H1 (cell line): ENCODE results near the gene MLYCD. TPM values are rescaled to one million over a fixed set of nuclear protein-coding genes. Genes with fewer than 3 reads are reported as not detected.

Source experiments
- CHD2 ChIP-seq: IDR thresholded peaks from 2 replicates; pipeline ENCODE4 v1.6.1; 2012; ENCODE audit warnings: low read length, improper control_type of control experiment
- CHD7 ChIP-seq: fragments of 300-600 bp; sonication (generic); IDR thresholded peaks from 2 replicates; pipeline ENCODE4 v1.7.1; 2012; ENCODE audit warnings: low read length, moderate library complexity, mild to moderate bottlenecking, inconsistent platforms; ENCODE audit not compliant: insufficient replicate concordance
- HDAC2 ChIP-seq, 2 experiments: fragments of 300-600 bp in 1 of 2; sonication (generic) in 1 of 2; IDR thresholded peaks; 2 replicates each; pipeline ENCODE4 v1.6.1; 2011 to 2012; ENCODE audit warnings: low read depth in 2 of 2, low read length in 2 of 2, mild to moderate bottlenecking in 2 of 2, moderate library complexity in 2 of 2, borderline replicate concordance in 1 of 2, inconsistent platforms in 1 of 2
- HDAC6 ChIP-seq: IDR thresholded peaks from one replicate; pipeline ENCODE4 v1.7.1; 2012; ENCODE audit warnings: low read depth, mild to moderate bottlenecking, inconsistent platforms, low read length, moderate library complexity
- KDM4A ChIP-seq: IDR thresholded peaks from one replicate; pipeline ENCODE4 v1.7.1; 2012; ENCODE audit warnings: low read depth, mild to moderate bottlenecking, moderate library complexity, low read length, inconsistent platforms; ENCODE audit not compliant: severe bottlenecking
- RAD21 ChIP-seq, 2 experiments: IDR thresholded peaks in 1 of 2; conservative IDR thresholded peaks in 1 of 2; 2 replicates each; pipeline ENCODE4 v1.6.1; 2011; ENCODE audit warnings: low read depth in 2 of 2, low read length in 2 of 2, improper control_type of control experiment in 1 of 2, inconsistent platforms in 1 of 2, mild to moderate bottlenecking in 1 of 2, moderate library complexity in 1 of 2
- SAP30 ChIP-seq: fragments of 300-600 bp; sonication (generic); IDR thresholded peaks from 2 replicates; pipeline ENCODE4 v1.7.1; 2012; ENCODE audit warnings: low read length, moderate library complexity, mild to moderate bottlenecking, inconsistent platforms; ENCODE audit not compliant: insufficient read depth, insufficient replicate concordance
- SIRT6 ChIP-seq: IDR thresholded peaks from one replicate; pipeline ENCODE4 v1.7.1; 2012; ENCODE audit warnings: low read length, inconsistent platforms
- TAF7 ChIP-seq: optimal IDR thresholded peaks from 2 replicates; pipeline ENCODE3; 2011; ENCODE audit warnings: low read depth, mild to moderate bottlenecking, inconsistent platforms, low read length, moderate library complexity, borderline replicate concordance
- USF2 ChIP-seq: IDR thresholded peaks from 2 replicates; pipeline ENCODE4 v1.6.1; 2011; ENCODE audit warnings: low read length, improper control_type of control experiment
- polyA plus RNA-seq, 7 experiments: library from polyadenylated mRNA; depleted of rRNA in 3 of 7; stranded (reverse) in 5 of 7; unstranded in 2 of 7; fragments of >200 nt in 5 of 7; fragments of 200-250 nt in 2 of 7; gene quantifications; 1 replicate in 5 of 7; 2 replicates in 1 of 7; 4 replicates in 1 of 7; pipeline versions ENCODE4 v1.2.1 to v1.2.3, GENCODE V29; 2011 to 2013; ENCODE audit warnings: missing spikeins in 2 of 7, mixed read lengths in 2 of 7
- total RNA-seq: library from RNA; stranded (reverse); fragmentation: NEBNext Ultra II Directional; extraction: Animal tissue kit (Norgen Biotek cat#: 25700); gene quantifications from 2 replicates; pipeline ENCODE4 v1.2.1, GENCODE V29; 2021

Gene MLYCD
- total and polyA plus RNA-seq, 2 of the 8 experiments (the other 6 are each of a cell fraction or from before 2014, with no cell fraction given), result 3.7 to 7.0 TPM

DNA sequence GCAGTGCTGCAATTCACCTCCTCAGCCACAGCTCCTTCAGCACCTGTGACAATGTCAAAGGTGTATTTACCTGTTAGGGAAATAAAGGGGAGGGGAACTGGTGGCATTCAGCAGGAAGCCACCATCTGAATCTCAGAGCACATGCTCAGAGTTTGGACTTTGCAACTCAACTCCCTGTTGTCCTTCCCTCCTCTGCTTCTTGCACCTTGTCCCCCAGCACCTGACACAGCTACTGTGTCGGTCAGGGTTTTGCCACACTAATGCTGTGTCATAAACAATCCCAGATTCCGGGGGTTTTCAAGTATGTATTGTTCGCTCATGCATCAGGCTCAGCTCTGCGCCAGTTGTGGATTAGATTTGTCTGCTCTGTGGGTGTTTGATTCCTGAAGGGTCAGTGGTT is 47.4 kb upstream of the MLYCD start (continued):
- TF ChIP-seq CHD7, result no peak
- TF ChIP-seq CHD2, result no peak
- no peak for TF ChIP-seq SAP30
- TF ChIP-seq HDAC2 (IDR thresholded peaks at IDR 0.05; ENCODE audit: borderline replicate concordance in 1 of 2, low read depth in 2 of 2, low read length in 2 of 2), result no peak
- no peak for TF ChIP-seq USF2
- no peak for TF ChIP-seq KDM4A
- TF ChIP-seq RAD21 (IDR thresholded peaks at IDR 0.05 in 1 of 2, conservative IDR thresholded peaks at IDR 0.05 in 1 of 2; ENCODE audit: low read depth in 2 of 2, low read length in 2 of 2), result no peak
- TF ChIP-seq HDAC6, result no peak
- TF ChIP-seq TAF7, result no peak
- TF ChIP-seq SIRT6, result no peak
